Stimulated activated CD8-positive, alpha-beta memory T cell treated with anti-CD3 and anti-CD28 coated beads, Interleukin-12 subunit alpha, Interleukin-12 subunit beta, amount 100 ng/mL, for 4 hours (primary cell): Measurements from ENCODE around the gene LRRD1.
"Not testable (repeated sequence)": the region's sequence is repeated elsewhere in the genome, so short reads cannot be mapped to it uniquely, and the experiment has no call there.

Experiments used
- DNase-seq: peaks from one replicate; pipeline ENCODE4 v3.0.0-alpha.2; 2020; ENCODE audit warnings: low read depth

Gene LRRD1

DNA sequence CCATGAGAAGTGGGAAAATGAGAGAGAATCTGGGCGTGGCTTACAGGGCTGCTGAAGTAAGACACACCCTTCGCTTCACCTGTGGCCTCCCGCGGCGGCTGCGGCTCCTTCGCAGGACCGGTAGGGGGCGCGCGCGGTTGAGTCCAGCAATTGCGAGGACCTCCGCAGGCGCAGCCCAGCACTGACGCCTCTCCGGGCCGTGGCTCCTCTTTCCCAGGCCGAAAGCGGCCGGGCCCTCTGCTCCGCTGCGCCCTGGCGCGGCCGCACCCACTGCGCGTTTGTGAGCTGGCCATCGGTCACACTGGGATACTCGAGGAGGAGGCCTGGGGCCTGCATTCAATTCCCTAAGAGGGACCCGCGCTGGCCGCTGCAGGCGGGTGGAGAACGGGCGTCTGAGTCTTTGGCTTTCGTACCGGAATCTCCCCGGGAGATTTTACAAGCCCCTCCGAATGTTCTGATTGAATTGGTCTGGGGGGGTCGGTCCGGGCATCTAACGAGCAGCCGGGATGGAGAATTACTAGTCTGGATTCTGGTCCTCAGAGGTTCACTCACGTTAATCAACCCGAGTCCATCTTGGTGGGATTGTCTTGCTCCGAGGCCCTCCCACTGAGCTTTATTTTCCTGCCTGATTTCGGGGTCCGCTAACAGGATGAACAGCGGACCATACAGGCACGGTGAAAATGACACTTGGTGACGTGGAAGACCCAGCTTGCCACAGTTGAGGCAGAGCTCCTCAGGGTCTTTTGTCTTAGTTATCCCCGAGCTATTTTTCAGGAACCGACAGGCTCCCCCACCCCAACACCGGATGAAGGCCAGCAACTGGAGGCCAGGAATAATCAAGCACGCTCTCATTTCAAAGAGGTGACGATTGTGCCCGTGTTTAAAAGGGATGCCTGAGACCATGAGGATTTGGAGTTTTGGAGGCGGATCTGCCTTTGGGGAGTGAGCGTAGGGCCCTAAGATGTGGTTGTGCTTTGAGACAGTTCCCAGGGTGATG, at the start of gene LRRD1:
Gene LRRD1 (minus strand): TSS at position 215 of the 997 bp plus-strand sequence. CDS start 13,940 bp downstream, outside the sequence.
- DNase-seq: peak; percentile 79

DNA sequence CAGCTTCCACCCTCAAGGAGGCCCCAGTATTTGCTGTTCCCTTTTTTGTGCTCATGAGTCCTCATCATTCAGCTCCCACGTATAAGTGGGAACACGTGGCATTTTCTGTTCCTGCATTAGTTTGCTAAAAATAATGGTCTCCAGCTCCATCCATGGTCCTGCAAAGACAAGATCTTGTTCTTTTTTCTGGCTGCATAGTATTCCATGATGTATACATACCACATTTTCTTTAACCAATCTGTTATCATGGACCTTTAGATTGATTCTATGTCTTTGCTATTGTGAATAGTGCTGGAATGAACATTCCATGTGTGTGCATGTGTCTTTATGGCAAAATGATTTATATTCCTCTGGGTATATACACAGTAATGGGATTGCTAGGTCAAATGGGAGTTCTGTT, 49.8 kb upstream of the LRRD1 start:
- DNase-seq: no peak

DNA sequence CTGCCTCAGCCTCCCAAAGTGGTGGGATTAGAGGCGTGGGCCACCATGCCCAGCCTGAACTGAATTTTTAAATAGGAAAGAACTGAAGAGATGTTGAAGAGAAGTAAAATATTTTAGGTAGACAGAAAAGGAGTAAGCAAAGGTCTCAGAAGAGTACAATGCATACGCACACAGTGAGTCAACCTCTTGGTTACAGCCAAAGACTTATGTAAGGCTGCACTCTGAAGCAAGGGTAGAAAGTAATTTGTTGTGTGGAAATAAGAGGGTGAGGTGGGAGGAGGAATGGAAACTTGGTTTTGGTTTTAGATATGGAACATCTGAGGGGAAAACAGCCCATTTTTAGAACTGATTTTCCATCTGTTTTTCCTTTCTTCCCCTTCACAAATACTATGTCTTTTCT, 49.2 kb upstream of the LRRD1 start:
- no peak for DNase-seq

DNA sequence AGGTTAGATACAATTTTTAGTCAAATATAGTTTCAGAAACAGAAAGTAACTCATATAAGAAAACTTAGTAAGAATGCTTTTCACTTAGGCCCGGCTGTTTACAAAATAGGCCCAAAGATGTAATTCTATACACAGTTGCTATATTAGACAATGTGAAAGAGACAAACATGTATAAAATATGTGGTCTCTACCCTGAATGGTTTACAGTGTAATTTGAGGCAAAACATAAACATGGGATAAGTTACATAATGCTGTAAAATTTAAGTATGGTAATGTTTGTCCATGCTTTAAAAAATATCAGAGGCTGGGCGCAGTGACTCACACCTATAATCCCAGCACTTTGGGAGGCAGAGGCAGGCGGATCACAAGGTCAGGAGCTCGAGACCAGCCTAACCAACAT, 48.0 kb upstream of the LRRD1 start:
- DNase-seq: no peak

DNA sequence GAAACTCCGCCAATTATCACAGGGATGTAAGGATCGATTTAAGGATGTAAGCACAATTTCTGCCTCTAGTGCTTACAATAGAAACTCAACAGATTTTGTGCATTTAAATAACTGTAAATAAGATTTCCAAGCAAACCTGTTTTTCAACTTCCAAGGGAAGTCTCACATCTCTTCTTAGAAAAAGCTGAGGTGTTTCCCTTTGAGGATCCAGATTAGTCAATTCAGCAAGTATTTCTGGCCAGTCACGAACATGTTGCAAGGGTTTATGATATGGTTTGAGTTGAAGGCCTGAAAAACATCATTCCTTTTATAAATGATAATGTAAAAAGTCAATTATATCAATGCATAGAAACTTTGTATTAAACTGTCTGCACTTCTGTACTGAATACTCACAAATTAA, 42.8 kb upstream of the LRRD1 start:
- DNase-seq: no peak

DNA sequence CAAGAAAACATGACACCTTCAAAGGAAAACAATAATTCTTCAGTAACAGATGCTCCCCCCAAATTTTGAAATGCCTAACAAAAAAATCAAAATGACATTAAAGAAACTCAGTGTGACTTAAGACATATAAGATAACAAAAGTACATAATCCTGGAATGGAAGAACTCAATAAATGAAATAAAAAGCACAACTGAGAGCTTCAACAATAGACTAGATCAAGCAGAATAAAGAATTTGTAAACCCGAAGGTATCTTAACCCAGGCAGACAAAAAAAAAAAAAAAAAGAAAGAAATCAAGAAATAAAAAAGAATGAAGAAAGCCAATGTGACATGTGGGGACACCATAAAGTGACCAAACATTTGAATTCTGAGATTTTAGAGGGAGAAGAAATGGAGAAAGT, 27.7 kb upstream of the LRRD1 start:
- DNase-seq: no peak

DNA sequence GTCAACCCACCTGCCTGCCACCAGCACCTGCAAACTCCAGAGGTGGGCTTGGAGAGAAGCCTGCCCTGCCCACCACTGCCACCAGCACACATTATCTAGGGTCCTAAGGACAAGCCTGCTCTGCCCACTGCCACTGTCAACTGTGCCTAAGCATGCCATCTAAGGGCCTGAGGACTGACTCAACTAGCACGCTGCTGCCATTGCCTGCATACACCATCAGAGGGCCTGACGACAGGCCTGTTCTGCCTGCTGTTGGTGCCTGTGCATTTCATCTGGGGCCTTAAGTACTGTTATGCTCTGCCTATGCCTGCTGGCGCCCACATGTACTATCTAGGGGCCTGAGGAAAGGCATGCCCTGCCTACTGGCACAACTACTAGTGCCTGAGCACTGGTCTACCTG, 27.0 kb upstream of the LRRD1 start:
- no peak for DNase-seq

DNA sequence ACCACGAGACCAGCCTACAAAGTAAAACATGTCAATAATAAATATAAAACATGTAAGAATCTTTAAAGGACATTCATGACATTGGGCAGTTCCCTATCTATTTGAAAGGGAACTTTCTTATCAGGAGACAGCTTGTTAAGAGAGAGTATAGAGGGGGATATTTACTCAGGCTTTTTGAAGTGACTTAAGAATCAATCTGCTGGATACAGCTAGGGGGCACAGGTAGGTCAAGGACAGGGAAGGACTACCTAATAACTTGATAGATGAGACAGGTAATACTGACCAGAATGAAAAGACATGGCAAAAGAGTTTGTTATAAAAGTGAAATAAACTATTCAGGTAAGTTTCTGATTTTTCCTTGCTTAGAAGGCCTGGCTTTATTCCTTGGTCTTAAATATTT, 21.8 kb upstream of the LRRD1 start:
- no peak for DNase-seq

DNA sequence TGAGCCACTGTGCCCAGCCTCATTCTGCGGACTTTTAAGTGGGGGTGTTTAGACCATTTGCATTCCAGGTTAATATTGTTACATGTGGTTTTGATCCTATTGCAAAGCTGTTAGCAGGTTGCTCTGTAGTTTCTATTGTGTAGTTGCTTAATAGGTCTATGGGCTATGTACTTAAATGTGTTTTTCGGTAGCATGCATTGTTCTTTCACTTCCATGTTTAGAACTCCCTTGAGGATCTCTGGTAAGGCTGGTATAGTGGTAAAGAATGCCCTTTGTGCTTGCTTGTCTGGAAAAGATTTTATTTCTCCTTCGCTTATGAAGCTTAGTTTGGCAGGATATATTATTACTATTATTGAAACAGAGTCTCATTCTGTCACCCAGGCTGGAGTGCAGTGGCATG, 13.4 kb upstream of the LRRD1 start:
- no peak for DNase-seq

DNA sequence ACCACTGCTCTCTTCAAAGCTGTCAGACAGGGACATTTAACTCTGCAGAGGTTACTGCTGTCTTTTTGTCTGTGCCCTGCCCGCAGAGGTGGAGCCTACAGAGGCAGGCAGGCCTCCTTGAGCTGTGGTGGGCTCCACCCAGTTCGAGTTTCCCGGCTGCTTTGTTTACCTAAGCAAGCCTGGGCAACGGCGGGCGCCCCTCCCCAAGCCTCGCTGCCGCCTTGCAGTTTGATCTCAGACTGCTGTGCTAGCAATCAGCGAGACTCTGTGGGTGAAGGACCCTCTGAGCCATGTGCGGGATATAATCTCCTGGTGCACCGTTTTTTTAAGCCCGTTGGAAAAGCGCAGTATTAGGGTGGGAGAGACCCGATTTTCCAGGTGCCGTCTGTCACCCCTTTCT, 10.3 kb upstream of the LRRD1 start:
- DNase-seq: not testable (repeated sequence)

DNA sequence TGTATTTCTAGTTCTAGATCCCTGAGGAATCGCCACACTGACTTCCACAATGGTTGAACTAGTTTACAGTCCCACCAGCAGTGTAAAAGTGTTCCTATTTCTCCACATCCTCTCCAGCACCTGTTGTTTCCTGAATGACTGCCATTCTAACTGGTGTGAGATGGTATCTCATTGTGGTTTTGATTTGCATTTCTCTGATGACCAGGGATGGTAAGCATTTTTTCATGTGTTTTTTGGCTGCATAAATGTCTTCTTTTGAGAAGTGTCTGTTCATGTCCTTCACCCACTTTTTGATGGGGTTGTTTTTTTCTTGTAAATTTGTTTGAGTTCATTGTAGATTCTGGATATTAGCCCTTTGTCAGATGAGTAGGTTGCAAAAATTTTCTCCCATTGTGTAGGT, 5.4 kb upstream of the LRRD1 start:
- not testable (repeated sequence) for DNase-seq

DNA sequence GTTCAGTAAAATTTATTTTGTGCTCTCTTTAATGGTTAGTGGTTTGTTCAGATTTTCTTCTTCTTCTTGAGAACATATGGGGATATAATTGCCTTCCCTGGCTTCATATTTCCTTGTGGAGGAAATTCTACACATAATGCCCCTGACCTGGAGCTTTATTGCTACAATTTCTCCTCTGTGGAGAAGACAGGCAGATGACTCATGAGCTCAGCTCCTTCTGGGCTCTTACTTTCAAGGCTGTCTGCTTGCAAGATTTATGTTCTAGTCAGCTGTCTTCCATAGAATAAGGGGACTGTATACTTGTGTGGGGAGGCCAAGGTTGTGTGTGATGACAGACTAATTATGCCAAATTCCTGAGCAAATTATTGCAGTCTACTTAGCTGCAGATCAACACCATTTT, 1.6 kb downstream of the LRRD1 start:
- DNase-seq: no peak

DNA sequence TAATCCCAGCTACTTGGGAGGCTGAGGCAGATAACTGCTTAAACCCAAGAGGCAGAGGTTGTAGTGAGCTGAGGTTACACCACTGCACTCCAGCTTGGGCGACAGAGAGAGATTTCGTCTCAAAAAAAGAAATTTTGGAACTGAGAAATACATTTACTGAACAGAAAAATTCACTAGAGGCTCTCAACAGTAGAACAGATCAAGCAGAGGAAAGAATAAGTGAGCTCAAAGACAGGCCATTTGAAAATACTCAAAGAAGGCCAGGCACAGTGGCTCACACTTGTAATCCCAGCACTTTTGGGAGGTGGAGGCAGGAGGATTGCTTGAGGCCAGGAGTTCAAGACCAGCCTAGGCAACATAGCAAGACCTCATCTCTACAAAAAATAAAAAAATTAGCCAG, 9.4 kb downstream of the LRRD1 start:
- DNase-seq: not testable (repeated sequence)

DNA sequence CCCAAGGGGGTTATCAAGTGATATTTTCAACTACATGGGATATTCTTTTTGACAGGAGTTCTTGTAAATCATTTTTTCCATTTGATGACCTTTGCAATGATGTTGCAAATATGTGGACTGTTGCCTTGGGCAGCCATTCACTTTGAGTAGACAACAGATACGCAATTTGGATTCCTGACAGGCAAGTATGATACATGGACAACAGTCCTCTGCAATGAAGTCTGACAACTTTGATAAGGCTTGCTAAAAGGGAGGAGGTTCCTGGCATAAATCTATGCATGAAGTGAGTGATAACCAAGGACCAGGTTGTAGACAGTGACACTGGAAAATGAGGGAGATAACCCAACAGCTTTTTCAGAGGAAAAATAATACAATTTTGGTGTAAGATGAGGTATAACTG, 17.7 kb downstream of the LRRD1 start:
- DNase-seq: no peak

DNA sequence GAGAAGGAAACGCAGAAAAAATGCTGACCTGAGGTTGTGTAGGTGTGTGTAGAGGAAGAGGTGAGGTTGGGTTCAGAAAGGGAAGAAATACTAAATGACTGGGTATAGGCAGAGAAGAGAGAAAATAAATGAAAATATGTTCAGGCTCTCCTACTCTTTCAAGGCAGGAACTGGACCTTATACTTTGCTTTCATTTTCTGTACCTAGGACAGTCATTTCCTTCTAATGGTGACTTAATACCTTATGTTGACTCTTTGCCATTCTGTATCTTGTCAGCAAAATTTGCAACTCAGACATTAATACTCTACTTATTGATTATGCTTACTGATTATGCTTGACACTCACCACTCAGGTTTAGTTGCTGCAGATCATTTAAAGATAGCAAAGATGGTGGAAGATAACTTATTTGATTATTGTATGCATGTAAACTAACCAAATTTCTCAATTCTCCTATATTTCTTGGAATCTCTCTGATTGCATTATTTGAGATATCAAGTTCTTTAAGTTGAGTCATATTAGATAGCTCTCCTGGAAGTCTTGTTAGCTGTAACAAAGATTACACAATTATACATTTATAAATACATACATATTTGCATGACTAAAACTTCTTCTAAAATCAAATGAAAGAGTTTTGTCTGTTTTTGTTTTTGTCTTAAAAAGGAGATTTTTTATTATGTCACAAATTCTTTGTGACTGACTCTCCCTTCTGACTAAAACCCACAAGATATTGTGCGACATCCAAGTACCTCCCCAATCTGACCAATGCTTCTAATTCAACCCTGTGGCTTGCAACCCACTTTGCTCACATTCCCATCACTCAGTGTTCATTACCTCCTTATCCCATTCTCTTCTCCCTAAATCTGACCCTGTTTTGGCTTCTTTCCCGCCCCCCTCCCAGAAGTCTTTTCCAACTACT, 20.0 kb downstream of the LRRD1 start:
- DNase-seq: no peak

DNA sequence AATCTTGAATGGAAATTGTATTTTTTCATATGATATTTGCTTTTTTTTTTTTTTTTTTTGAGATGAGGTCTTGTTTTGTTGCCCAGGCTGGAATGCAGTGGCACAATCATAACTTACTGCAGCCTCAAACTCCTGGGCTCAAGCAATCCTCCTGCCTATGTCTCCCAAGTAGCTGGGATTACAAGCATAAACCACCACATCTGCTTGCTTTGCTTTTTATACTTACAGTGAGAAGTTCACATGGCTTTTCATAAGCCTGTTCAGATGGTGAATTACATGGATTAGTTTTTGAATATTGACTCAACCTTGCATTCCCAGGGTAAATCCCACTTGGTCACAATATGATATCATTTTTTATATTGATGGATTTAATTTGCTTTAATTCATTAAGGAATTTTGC, 22.0 kb downstream of the LRRD1 start:
- DNase-seq: no peak

DNA sequence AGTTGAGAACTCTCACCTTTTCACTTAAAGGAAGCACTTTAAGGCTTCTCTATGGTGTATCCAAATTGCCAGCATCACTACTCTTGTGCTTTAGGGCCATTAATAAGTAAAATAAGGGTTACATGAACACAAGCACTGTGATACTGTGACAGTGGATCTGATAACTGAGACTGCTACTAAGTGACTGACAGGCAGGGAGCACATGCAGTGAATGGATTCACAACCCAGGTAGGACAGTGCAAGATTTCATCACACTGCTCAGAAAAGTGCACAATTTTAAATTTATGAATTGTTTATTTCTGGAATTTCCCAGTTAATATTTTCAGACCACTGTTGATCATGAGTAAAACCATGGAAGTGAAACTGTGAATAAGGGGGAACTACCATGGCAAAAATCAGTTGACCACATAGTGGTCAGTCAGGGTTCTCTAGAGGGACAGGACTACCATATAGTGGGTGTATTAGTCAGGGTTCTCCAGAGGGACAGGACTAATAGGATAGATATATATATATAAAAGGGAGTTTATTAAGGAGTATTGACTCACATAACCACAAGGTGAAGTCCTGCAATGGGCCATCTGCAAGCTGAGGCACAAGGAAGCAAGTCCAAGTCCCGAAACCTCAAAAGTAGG, 23.7 kb downstream of the LRRD1 start:
- no peak for DNase-seq

DNA sequence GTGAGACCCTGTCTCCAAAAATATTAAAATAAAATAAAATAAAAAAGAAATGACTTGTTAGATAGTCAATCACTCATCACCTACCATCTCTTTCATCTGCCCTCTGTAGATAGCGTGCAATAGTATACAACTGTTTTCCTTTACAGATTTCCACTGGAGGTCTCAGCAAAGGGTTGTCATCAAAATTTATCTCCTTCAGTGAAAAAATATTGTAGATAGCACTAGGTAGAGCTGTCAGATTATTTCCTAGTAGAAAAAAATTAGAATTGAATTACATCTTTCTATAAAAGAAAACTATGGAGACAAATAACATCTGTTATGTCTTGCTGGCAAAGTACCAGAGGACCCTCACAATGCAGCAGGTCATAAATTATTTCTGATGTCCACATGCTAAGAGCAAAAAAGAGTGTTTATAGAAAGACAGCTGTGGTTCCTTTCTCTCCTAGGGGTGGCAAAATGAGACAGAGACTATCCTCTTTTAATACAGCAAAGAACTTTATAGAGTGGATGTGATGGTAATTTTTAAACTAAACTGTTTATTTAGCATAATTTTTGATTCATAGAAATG, 28.4 kb downstream of the LRRD1 start:
- DNase-seq: no peak

DNA sequence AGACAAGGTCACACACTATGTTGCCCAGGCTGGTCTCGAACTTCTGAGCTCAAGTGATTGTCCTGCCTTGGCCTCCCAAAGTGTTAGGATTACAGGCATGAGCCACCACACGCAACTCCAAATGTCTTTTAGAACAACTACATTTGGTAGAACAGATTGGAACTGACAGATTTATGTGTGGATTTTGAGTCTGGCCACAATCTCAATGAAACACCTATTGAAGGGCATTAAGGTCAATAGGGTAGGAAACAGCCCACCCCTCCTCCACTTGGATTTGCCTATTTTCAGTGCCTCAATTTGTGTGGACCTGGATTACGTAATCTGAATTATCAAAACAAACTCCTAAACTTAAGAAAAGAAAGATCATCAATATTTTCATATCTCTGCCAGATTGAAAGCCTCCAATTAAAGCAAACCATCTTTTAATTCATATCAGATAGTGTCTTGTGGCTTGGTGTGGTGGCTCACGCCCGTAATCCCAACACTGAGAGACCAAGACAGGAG, 29.2 kb downstream of the LRRD1 start:
- no peak for DNase-seq

DNA sequence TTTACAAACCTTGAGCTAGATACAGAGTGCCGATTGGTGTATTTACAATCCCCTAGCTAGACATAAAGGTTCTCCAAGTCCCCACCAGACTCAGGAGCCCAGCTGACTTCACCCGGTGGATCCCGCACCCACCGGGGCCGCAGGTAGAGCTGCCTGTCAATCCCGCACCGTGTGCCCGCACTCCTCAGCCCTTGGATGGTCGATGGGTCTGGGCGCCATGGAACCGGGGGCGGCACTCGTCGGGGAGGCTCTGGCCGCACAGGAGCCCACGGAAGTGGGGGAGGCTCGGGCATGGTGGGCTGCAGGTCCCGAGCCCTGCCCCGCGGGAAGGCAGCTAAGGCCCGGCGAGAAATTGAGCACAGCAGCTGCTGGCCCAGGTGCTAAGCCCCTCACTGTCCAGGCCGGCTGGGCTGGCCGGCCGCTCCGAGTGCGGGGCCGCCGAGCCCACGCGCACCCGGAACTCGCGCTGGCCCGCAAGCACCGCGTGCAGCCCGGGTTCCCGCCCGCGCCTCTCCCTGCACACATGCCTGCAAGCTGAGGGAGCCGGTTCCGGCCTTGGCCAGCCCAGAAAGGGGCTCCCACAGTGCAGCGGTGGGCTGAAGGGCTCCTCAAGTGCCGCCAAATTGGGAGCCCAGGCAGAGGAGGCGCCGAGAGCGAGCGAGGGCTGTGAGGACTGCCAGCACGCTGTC, 35.6 kb downstream of the LRRD1 start:
- DNase-seq: not testable (repeated sequence)

DNA sequence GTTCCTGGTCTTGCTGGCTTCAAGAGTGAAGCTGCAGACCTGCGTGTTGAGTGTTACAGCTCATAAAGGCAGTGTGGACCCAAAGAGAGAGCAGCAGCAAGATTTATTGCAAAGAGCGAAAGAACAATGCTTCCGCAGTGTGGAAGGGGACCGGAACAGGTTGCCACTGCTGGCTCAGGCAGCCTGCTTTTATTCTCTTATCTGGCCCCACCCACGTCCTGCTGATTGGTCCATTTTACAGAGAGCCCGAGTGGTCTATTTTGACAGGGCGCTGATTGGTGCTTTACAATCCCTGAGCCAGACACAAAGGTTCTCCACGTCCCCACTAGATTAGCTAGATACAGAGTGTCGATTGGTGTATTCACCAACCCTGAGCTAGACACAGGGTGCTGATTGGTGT, 36.2 kb downstream of the LRRD1 start:
- not testable (repeated sequence) for DNase-seq
